PC-3 (cell line): ENCODE measurements around the gene STOML3.

Experiments used
- CTCF ChIP-seq: fragments of 300-600 bp; sonication (generic); conservative IDR thresholded peaks from 2 replicates; pipeline ENCODE4 v1.5.1; 2017; ENCODE audit warnings: antibody characterized with exemption, low read depth, mild to moderate bottlenecking, low read length
- EZH2 ChIP-seq: fragments of 300-600 bp; sonication (generic); IDR thresholded peaks from one replicate; pipeline ENCODE4 v1.6.1; 2017; ENCODE audit warnings: antibody characterized with exemption, mild to moderate bottlenecking, low read length; ENCODE audit not compliant: unreplicated experiment
- EZH2phosphoT487 ChIP-seq: fragments of 300-600 bp; sonication (generic); IDR thresholded peaks from 2 replicates; pipeline ENCODE4 v1.6.1; 2018; ENCODE audit warnings: mild to moderate bottlenecking, antibody characterized with exemption, low read length, borderline replicate concordance

- TF ChIP-seq CTCF (peak; percentile 36; the same call in 1 of the 2 replicates), EZH2 (no peak), EZH2phosphoT487 (no peak)
These were observed 22.0 kb upstream of the STOML3 start for GRCh38 chr13:39012608-39013007.
